Mononuclear cell (primary cell): Measurements from ENCODE around the gene ZNF814. TPM values are rescaled to one million over a fixed set of nuclear protein-coding genes. Genes with fewer than 3 reads are reported as not detected.
"Not testable (repeated sequence)": the region's sequence is repeated elsewhere in the genome, so short reads cannot be mapped to it uniquely, and the experiment has no call there.

Source experiments
- H3K27me3 ChIP-seq: 2 replicates; pipeline ENCODE4 v1.6.0; 2011; ENCODE audit warnings: low read length, control low read depth; ENCODE audit not compliant: insufficient read depth
- H3K4me1 ChIP-seq: 2 replicates; pipeline ENCODE4 v1.5.1; 2011; ENCODE audit warnings: mild to moderate bottlenecking, low read length, control low read depth; ENCODE audit not compliant: insufficient read depth
- H3K4me3 ChIP-seq: 2 replicates; pipeline ENCODE4 v1.5.1; 2011; ENCODE audit warnings: mild to moderate bottlenecking, low read length, moderate library complexity
- H3K9me3 ChIP-seq: 2 replicates; pipeline ENCODE4 v1.5.1; 2011; ENCODE audit warnings: low read depth, mild to moderate bottlenecking, control low read depth, low read length
- total RNA-seq: library from RNA; depleted of rRNA; stranded (reverse); fragments of >200 nt; gene quantifications from one replicate; pipeline ENCODE4 v1.2.3, GENCODE V29; 2012

The ZNF814 gene
- 25.6 TPM for total RNA-seq

DNA sequence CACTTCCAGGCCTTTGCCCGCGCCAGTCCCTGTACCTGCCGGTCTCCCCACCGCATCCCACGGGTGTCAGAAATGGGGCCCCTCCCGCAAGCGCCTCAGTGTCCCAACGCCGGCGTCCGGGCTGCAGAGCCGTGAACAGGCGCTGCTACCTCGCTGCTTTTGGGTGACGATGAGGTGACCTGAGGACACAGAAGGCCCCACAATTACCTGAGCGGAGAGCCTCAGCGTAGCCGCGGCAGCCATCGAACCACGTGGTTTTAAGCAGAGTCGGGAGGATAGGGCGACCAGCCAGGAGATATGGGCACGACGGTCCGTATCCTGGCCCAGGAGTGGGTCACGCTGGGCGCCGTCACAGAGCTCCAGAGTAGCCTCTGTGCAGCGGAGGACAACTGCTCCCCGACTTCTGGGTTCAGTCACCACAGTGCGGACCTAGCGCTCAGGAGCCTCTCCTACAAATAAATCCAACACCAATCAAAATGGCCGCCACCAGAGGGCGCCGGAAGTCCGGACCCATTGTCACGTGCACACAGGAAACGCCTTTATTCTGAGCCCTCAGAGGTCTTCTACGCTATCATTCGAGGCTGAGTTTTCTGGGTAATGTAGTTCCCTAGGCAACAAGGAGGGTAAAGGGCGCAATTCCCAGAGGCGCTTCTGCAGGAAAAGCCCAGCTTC is at the start of gene ZNF814:
ZNF814 (minus strand) TSS at position 478 of the 672 bp plus-strand sequence; CDS start at position 243, 235 bp downstream.
- Histone ChIP-seq H3K9me3 (no peaks in the 10 kb centered on the region), H3K27me3 (no peaks in the 10 kb centered on the region), H3K4me1 (peaks cover 25% of the 10 kb centered on the region), H3K4me3 (peak within 1 kb of the TSS; percentile 58)

GRCh38 chr19:57935731-57936130 is 46.9 kb upstream of the ZNF814 start:
- H3K9me3 ChIP-seq, result peaks cover 13% of the 10 kb centered on the region
- H3K27me3 ChIP-seq, result no peaks in the 10 kb centered on the region
- no peak overlapping the region for H3K4me3 ChIP-seq
- H3K4me1 ChIP-seq, result peaks cover 5% of the 10 kb centered on the region

- Histone ChIP-seq H3K27me3 (no peaks in the 10 kb centered on the region), H3K4me3 (peak within 1 kb of the TSS; percentile 55), H3K9me3 (peaks cover 10% of the 10 kb centered on the region), H3K4me1 (peaks cover 5% of the 10 kb centered on the region)
These were observed 46.2 kb upstream of the ZNF814 start, which contains the start of gene ZNF418 for GRCh38 chr19:57934820-57935665. Gene ZNF418 (minus strand): TSS chr19:57935402. CDS start chr19:57933822, 1,580 bp downstream.

DNA sequence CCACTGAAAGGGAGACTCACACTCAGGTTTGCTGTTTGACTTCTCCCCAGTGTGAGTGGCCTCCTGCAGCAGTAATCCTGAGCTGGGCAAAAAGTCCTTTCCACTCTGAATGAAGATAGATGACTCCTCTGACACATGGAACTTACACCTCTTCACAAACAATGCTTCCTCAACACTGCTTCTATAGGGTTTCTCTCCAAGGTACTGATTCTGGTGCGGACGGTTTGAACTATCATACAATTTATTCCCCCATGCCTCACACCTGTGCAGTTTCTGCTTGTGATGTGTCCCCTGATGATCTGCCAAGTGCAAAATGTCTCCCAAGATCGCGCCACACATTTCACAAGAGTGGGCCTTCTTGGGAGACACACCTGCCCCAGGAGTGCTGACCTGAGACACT is 38.8 kb upstream of the ZNF814 start:
- Histone ChIP-seq H3K4me3 (no peak overlapping the region), H3K27me3 (no peaks in the 10 kb centered on the region), H3K9me3 (peaks cover 52% of the 10 kb centered on the region), H3K4me1 (no peaks in the 10 kb centered on the region)

DNA sequence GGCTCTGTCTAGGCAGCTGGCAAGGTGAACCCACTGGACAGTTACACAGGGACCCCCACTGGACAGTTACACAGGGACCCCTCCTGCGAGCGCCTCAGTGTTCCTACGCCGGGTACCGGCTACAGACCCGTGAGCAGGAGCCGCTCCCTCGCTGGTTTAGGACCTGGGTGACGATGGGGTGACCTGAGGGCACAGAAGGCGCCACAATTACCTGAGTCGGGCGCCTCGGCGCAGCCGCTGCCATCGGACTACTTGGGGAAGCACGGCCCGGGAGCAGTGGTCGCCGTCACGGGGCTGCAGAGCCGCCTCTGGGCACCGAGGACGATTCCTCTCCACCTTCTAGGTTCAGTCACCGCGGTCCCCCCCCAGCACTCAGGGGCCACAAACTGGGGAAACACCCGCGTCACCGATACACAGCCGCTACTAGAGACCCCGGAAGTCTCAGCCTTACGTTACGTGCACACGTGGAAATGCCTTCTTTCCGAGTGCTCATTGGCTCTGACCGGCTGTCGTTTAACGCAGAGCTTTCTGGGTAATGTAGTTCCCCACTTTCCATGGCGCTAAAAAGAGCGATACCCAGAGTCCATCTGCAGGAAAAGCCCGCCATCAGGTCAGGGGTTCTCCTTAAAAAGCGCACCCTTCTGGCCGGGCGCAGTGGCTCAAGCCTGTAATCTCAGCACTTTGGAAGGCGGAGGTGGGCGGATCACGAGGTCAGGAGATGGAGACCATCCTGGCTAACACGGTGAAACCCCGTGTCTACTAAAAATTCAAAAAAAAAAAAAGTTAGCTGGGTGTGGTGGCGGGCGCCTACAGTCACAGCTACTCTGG is 27.5 kb upstream of the ZNF814 start, which contains the start of gene ZNF417:
ZNF417 (minus strand) TSS at position 425 of the 828 bp plus-strand sequence; CDS start at position 244, 181 bp downstream.
- H3K27me3 ChIP-seq, H3K9me3 ChIP-seq: not testable (repeated sequence)
- H3K4me3 ChIP-seq, result peak within 1 kb of the TSS; percentile 84

DNA sequence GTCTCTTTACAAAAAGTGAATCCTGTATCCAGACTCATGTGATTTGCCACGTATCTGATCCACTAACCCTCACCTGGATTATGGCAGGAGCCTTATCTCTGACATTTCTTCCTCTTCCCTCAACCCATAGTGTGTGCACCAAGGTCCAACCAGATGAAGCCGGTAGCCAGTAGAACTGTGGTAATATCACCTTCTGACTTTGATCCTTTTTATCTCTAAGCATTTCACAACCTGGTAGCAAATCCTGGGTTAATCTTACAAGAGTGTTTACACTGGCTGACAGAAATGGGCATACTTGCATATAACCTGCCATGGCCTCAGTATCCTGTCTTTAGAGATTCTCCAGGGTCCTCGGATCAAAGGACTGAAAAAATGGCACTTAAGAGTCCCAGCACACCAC is 25.7 kb upstream of the ZNF814 start:
- H3K27me3 ChIP-seq, result no peaks in the 10 kb centered on the region
- no peak overlapping the region for H3K4me3 ChIP-seq
- peaks cover 12% of the 10 kb centered on the region for H3K4me1 ChIP-seq
- no peaks in the 10 kb centered on the region for H3K9me3 ChIP-seq

More for the DNA sequence above, 27.5 kb upstream of the ZNF814 start, which contains the start of gene ZNF417:
- peaks cover 12% of the 10 kb centered on the region for H3K4me1 ChIP-seq

GRCh38 chr19:57907394-57907793 is 18.6 kb upstream of the ZNF814 start:
- Histone ChIP-seq H3K27me3 (no peaks in the 10 kb centered on the region), H3K4me3 (no peak overlapping the region), H3K9me3 (peaks cover 7% of the 10 kb centered on the region), H3K4me1 (no peaks in the 10 kb centered on the region)

DNA sequence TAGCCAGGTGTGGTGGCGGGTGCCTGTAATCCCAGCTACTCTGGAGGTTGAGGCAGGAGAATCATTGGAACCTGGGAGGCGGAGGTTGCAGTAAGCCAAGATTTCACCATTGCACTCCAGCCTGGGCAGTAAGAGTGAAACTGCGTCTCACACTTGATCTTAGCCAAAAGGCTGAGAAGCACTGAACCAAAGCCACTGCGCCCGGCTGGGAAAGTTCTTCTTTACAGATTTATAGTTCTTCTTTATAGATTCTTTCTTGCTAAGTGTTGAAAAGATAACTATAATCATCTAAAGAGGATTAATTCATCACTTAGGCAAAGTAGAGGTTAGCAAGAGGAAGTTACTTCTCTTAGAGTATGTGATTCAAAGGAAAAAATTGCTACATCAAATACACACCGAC is 16.4 kb upstream of the ZNF814 start:
- H3K4me1 ChIP-seq, result no peaks in the 10 kb centered on the region
- H3K4me3 ChIP-seq, result no peak overlapping the region
- H3K27me3 ChIP-seq, result no peaks in the 10 kb centered on the region
- peaks cover 7% of the 10 kb centered on the region for H3K9me3 ChIP-seq

DNA sequence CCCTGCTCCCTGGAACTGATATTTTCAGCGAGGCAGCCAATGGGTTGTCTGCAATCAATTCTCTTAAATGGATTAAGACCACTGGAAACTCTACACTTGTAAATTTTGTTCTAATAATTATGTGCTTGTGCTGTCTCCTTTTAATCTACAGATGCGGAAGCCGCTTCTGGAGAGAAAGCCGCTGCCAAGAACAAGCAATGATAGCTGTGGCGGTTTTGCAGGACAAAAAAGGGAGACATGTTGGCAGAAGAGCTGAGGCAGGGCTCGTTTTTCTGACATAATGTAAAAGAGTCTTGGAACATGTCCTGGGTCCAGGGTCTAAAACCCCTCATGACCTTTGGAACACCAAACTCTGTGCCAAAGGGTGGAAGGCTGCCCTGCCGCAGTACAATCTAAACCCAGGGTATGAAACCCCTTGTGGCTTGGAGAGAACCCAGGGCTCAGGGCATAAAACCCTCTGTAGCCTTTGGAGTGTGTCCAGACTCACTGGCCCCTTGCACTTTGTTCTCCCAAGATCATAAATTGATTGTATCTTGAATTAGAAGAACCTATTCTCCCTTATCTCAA is 14.9 kb upstream of the ZNF814 start:
- no peaks in the 10 kb centered on the region for H3K4me1 ChIP-seq
- H3K9me3 ChIP-seq, result peaks cover 7% of the 10 kb centered on the region
- no peaks in the 10 kb centered on the region for H3K27me3 ChIP-seq
- no peak overlapping the region for H3K4me3 ChIP-seq

DNA sequence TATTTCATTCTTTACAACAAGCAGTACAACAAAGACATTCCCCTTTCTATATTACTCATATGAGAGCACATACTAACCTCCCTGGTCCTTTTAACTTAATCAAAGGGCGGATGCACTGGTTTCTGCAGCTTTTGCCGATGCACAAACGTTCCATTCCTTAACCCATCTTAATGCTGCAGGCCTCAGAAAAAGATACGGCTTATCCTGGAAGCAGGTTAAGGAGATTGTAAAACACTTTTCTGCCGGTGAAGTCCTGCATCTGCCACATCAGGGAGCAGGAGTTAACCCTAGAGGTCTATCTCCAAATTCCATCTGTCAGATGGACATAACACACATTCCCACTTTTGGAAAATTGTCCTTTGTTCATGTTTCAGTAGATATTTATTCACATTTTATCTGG is 11.5 kb upstream of the ZNF814 start:
- H3K9me3 ChIP-seq, result no peaks in the 10 kb centered on the region
- no peaks in the 10 kb centered on the region for H3K4me1 ChIP-seq
- H3K4me3 ChIP-seq, result no peak overlapping the region
- H3K27me3 ChIP-seq, result no peaks in the 10 kb centered on the region

GRCh38 chr19:57890706-57891105 is 1.9 kb upstream of the ZNF814 start:
- not testable (repeated sequence) for H3K4me3 ChIP-seq, H3K27me3 ChIP-seq, H3K9me3 ChIP-seq
- peaks cover 25% of the 10 kb centered on the region for H3K4me1 ChIP-seq

DNA sequence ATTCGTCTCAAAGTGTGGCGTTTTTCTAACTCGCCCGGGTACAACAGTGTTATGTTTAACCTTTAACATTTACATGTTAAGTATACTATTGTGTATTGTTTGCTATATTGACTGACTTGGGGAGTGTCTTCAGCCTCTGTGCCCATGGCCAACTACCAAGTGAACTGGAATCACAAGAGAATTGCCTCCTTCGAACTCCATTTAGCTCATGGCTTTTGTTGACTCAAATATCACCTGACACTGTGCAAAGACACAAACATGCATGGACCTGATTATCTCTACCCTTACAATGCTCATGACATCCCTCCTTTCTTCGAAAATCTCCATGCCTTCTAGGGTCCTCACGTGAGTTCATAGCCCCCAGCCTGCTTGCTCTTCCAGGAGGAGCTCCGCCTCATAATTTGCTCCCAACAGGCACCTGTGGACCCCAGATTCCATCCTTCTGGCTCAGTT is 704 bp downstream of the ZNF814 start:
- no peaks in the 10 kb centered on the region for H3K9me3 ChIP-seq
- H3K27me3 ChIP-seq, result no peaks in the 10 kb centered on the region
- peaks cover 25% of the 10 kb centered on the region for H3K4me1 ChIP-seq
- H3K4me3 ChIP-seq, result peak overlapping the region; percentile 58

DNA sequence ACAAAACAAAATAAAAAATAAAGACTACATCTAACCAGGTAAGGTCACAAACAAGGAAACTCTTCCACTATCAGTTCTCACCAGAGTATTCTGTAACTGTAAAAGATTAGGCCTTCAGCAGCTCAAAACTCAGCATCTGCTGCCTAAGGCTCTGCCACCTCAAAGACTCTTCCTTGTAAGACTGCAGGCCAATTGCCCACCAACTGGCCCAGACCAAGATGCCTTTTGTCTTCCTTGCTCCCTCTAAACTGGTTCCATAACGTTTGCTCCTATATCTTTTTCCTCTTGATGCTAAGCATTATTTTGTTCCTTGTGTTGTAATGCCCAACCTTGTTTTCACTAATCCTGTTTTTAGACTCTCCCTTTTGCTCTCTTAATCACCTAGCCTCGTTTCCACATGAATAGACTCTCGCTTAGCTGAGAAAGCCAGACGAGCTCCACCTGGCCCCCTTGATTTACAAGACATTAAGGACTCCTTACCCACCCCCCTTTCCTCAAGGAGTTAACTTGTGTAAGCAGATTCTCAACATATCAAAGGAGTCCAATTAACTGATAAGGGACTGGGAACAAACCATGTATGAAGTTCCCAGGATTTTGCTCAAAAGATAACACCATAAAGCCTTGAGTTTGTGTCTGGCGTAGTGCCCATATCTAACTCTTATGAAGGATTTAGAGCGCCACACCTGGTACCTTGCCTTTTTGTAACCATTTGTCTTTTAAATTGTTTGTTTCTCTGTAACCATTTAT is 1.5 kb downstream of the ZNF814 start:
- H3K4me1 ChIP-seq, result peaks cover 25% of the 10 kb centered on the region
- no peak overlapping the region for H3K4me3 ChIP-seq
- no peaks in the 10 kb centered on the region for H3K27me3 ChIP-seq
- no peaks in the 10 kb centered on the region for H3K9me3 ChIP-seq

DNA sequence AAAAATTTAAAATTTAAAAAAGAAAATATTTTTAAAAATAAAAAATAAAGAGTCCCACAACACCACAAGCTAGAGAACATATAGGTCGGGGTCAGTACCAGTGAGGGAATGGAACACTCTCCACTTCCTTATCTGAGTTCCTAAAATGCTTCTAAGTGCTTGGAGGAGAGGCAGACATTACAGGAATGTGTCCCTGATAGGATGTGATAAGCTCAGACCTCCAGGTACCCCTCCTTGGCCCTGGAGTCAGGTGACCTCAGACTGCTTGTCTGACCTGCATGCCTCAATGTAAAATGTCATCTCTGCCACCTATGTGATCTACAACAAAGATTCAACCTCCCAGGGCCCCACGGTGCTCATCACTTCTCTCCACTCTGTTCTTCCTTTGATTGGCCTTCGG is 2.8 kb downstream of the ZNF814 start:
- Histone ChIP-seq H3K4me1 (peaks cover 25% of the 10 kb centered on the region), H3K4me3 (no peak overlapping the region), H3K27me3 (no peaks in the 10 kb centered on the region), H3K9me3 (no peaks in the 10 kb centered on the region)
